ENCODE measurements around the gene MAG.

MAG gene

GRCh38 chr19:35265126-35265899 is 26.6 kb upstream of the MAG start:
- DNase-seq (ENCODE audit: low read depth in 2 of 2), result no peak

GRCh38 chr19:35265900-35266519 is 26.0 kb upstream of the MAG start:
- DNase-seq (ENCODE audit: low read depth in 2 of 2), result no peak

GRCh38 chr19:35266520-35267352 is 25.2 kb upstream of the MAG start:
- DNase-seq (ENCODE audit: low read depth in 2 of 2), result no peak

- peak in 1 of 2 donors; percentile 29 for DNase-seq (ENCODE audit: low read depth in 2 of 2)
These were observed 24.6 kb upstream of the MAG start for GRCh38 chr19:35267353-35267817.

GRCh38 chr19:35267818-35268535 is 24.0 kb upstream of the MAG start:
- DNase-seq (ENCODE audit: low read depth in 2 of 2), result peak in 1 of 2 donors; percentile 60

GRCh38 chr19:35268536-35269437 is 23.2 kb upstream of the MAG start, which contains the start of gene USF2:
TSS of gene USF2 (plus strand) at chr19:35268962. CDS start at chr19:35269102, 140 bp downstream.
- peak in 1 of 2 donors; percentile 42 for DNase-seq (ENCODE audit: low read depth in 2 of 2)

- DNase-seq (ENCODE audit: low read depth in 2 of 2), result peak in 1 of 2 donors; percentile 56
These were observed 22.4 kb upstream of the MAG start for GRCh38 chr19:35269438-35270117.

GRCh38 chr19:35270381-35270811 is 21.6 kb upstream of the MAG start:
- DNase-seq (ENCODE audit: low read depth in 2 of 2), result no peak

- DNase-seq (ENCODE audit: low read depth in 2 of 2), result no peak
These were observed 20.4 kb upstream of the MAG start for GRCh38 chr19:35271546-35271945.

- no peak for DNase-seq (ENCODE audit: low read depth in 2 of 2)
These were observed 19.7 kb upstream of the MAG start for GRCh38 chr19:35272122-35272719.

- no peak for DNase-seq (ENCODE audit: low read depth in 2 of 2)
These were observed 18.9 kb upstream of the MAG start for GRCh38 chr19:35272954-35273649.

- no peak for DNase-seq (ENCODE audit: low read depth in 2 of 2)
These were observed 18.2 kb upstream of the MAG start for GRCh38 chr19:35273686-35274259.

GRCh38 chr19:35274323-35274722 is 17.6 kb upstream of the MAG start:
- DNase-seq (ENCODE audit: low read depth in 2 of 2), result no peak

GRCh38 chr19:35276706-35277281 is 15.2 kb upstream of the MAG start:
- DNase-seq (ENCODE audit: low read depth in 2 of 2), result no peak

- DNase-seq (ENCODE audit: low read depth in 2 of 2), result no peak
These were observed 13.2 kb upstream of the MAG start for GRCh38 chr19:35278578-35279284.

GRCh38 chr19:35279374-35279773 is 12.6 kb upstream of the MAG start:
- no peak for DNase-seq (ENCODE audit: low read depth in 2 of 2)

Data from stimulated activated CD8-positive, alpha-beta memory T cell treated with anti-CD3 and anti-CD28 coated beads, Interleukin-15, amount 100 ng/mL, for 4 hours (primary cell).